HFF-Myc (cell line): ENCODE data around the gene EPS8L3.

Experiments
- DNase-seq: peaks from one replicate; pipeline ENCODE4 v3.0.0-alpha.2; 2011; ENCODE audit warnings: low read depth; ENCODE audit errors: extremely low read depth
- H3K4me3 ChIP-seq: replicated peaks from 2 replicates; pipeline ENCODE4 v1.5.1; 2011; ENCODE audit warnings: low read depth, mild to moderate bottlenecking, control low read depth, low read length
- TF ChIP-seq, protein P1 (sequence below): IDR thresholded peaks from 2 replicates; pipeline ENCODE4 v1.5.1; 2012; ENCODE audit warnings: mild to moderate bottlenecking, low read depth, low read length, control low read depth; ENCODE audit errors: missing control alignments

EPS8L3 gene

DNA sequence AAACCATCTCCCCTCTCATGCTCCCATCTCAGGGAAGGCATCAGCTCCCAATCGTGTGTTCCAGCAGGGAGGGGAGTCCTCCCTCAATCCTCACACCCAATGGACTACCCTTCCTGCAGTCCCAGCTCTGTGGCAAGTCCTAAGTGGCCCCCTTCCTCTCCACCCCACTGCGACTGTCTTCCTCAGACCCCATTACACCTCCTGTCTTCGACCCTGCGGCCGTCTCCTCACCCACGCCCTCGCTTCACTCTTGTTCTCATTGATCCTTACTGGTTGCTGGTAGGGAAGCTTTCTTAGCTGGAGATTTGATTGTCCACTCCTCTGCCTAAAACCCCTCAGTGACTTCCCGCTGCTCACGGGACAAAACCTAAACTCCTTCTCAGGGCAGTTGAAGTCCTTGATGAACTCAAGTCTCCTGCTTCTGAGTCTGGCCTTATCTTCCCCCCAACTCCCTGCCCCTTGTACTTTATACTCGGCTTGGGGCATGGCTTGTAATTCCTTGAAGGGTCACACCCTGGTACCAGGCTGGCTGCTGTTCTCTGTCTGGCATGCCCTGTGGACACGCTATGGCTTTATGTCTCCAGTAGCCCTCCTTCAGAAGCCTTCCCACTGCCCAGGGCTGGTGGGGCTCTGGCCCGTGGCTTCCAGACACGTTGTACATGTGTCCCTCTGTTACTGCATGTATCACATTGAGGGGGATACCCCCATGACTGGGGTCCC is 2.3 kb upstream of the EPS8L3 start:
- no peak overlapping the region for H3K4me3 ChIP-seq
- no peak for DNase-seq
- TF ChIP-seq, protein P1, sequence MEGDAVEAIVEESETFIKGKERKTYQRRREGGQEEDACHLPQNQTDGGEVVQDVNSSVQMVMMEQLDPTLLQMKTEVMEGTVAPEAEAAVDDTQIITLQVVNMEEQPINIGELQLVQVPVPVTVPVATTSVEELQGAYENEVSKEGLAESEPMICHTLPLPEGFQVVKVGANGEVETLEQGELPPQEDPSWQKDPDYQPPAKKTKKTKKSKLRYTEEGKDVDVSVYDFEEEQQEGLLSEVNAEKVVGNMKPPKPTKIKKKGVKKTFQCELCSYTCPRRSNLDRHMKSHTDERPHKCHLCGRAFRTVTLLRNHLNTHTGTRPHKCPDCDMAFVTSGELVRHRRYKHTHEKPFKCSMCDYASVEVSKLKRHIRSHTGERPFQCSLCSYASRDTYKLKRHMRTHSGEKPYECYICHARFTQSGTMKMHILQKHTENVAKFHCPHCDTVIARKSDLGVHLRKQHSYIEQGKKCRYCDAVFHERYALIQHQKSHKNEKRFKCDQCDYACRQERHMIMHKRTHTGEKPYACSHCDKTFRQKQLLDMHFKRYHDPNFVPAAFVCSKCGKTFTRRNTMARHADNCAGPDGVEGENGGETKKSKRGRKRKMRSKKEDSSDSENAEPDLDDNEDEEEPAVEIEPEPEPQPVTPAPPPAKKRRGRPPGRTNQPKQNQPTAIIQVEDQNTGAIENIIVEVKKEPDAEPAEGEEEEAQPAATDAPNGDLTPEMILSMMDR: no peak

DNA sequence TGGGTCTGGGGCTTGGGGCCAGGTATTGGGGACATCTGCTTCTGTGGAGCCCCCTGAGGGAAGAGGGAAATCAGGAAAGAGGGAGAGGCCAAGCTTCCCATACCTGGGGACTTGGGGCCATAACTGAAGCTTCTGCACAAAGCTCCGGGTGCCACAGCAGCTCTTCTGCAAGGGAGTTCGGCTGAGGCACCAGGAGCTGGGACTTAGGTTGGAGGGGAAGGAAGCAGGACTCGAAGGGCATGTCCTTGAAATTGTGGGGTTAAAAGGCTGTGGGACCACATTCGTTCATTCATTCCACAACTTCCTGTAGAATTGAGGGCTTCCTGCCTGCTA is 1.7 kb upstream of the EPS8L3 start:
- TF ChIP-seq, protein P1: no peak
- H3K4me3 ChIP-seq: no peak overlapping the region
- no peak for DNase-seq

DNA sequence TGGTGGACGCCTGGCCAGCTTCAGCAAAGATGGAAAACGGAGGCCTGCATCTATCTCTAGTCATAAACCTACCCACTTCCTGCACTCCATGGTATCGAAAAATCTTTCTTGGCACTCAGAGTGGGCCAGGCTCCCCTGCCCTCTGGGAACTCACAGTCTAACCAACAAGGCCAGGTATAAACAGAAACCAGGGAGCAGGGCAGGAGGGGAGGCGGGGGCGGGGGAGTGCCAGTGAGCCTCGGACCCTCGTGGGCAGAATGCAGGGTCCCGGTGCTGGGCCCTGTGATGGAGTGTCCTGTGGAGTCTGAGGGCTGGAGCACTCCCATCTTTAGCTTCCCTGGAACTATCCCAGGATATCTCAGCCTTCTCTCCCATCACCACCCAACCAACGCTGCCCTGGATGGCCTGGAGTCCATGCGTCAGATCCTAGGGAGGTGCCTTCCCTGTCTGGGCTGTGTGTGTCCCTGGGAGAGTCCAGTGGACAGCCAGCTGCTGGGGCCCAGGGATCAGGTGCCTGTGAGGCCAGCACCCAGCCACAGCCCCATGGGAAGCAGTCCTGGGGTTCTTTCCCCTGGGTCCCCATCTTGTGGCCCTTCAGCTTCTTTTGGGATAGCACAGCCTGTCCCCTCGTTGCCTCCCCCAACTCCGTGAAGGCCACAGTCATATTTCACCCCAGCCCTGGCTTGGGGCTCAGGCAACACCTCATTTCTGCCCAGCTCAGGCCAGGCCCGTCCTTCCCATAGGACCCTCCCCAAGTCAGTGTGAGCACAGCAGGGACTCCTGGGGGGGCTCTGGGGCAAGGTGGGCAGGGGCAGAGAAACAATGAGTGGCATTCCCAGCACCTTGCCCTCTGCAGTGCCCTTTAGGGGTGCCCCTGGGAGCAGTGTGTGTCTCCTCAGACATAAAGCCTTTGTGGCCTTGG is 1.1 kb upstream of the EPS8L3 start:
- no peak for DNase-seq
- TF ChIP-seq, protein P1: no peak

DNA sequence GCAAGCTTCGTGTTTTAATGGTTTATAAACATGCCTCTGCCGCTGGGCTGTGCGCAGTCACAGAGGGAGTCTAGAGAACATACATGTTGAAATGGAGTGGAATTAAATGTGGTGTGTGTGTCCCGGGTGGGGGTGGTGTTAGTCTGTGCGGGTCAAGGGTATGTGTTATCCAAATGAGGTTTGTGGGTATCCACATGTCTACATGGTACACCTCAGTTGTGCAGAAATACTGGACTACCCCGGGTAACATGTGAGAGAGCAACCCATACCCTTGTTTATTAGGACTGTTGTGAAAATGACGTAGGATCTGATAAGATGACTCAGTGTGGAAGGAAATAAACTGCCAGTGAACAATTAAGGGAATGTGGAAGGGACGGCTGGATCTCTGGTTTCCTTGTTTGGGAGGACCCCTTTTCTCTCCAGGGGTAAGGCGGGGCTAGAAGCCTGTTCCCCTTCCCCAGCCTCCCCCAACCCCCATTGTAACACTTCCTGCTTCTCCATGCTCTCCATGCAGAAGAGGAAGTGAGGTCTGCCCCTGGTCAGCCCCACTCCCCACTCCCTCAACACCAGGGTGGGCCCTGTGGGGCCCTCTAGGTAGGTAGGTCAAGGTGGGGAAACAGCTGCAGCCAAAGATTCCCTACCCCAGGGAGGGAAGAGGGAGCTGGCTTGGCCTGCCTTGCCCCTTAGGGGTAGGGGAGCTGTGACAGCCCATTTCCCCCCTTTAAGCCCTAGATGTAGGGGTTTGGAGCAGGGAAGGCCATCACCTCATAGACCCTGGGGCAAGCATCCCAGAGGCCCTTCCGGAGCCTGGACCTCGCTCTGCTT is 690 bp downstream of the EPS8L3 start:
- no peak for DNase-seq
- H3K4me3 ChIP-seq: no peak overlapping the region
- TF ChIP-seq, protein P1: no peak

More for the DNA sequence above, 1.1 kb upstream of the EPS8L3 start:
- H3K4me3 ChIP-seq: no peak overlapping the region

DNA sequence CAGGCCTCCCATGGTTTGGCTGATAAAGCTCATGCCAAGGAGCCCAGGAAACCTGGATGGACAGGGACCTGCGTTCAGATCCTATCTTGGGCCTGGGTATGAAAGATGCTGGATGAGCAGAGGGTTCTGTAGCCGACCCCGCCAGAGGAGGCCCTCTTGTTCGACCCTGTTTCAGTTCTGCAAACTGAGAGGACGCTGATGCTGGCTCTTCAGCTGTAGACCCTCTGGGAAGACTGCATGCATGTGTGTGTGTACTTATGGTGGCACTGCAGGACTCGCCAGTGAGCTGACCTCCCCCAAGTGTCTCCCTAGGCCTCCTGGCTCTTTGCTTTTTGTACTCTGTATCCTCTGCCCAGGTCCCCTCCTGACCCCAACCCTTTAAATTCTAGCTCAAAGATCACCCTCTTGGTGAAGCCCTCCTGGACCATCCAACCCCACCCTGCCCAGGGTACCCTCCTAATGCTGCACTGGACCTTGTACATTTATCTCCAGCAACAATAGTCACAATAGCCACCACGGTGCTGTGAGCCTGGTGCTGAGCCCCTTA is 1.6 kb downstream of the EPS8L3 start:
- TF ChIP-seq, protein P1: no peak

More for the DNA sequence above, 1.6 kb downstream of the EPS8L3 start:
- H3K4me3 ChIP-seq: no peak overlapping the region
- no peak for DNase-seq
